Activated CD8-positive, alpha-beta memory T cell treated with anti-CD3 and anti-CD28 coated beads for 1 hour (primary cell): Measurements from ENCODE around the gene ZFHX2.
A peak's percentile ranks its signal among the peaks of the same experiment; 100 is the strongest.

ENCODE experiments used
- DNase-seq, 2 donors: peaks; one replicate each; pipeline ENCODE4 v3.0.0-alpha.2; 2020; ENCODE audit warnings: low read depth in 1 of 2; ENCODE audit errors: extremely low read depth in 1 of 2

Gene ZFHX2

GRCh38 chr14:23573384-23574015 is 21.9 kb upstream of the ZFHX2 start:
- no peak for DNase-seq

GRCh38 chr14:23572836-23573235 is 21.3 kb upstream of the ZFHX2 start:
- no peak for DNase-seq

- no peak for DNase-seq
These were observed 20.9 kb upstream of the ZFHX2 start for GRCh38 chr14:23572524-23572828.

- no peak for DNase-seq
These were observed 20.3 kb upstream of the ZFHX2 start for GRCh38 chr14:23571701-23572523.

GRCh38 chr14:23570806-23571483 is 19.4 kb upstream of the ZFHX2 start:
- DNase-seq: no peak

GRCh38 chr14:23569443-23570151 is 18.0 kb upstream of the ZFHX2 start:
- no peak for DNase-seq

- no peak for DNase-seq
These were observed 17.2 kb upstream of the ZFHX2 start for GRCh38 chr14:23568600-23569331.

GRCh38 chr14:23568021-23568599 is 16.5 kb upstream of the ZFHX2 start:
- no peak for DNase-seq

GRCh38 chr14:23567186-23568020 is 15.8 kb upstream of the ZFHX2 start, which contains the start of gene AP1G2:
AP1G2 (minus strand) TSS chr14:23567791; CDS start chr14:23567314, 477 bp downstream.
- DNase-seq: peak; percentile 62 to 75

- DNase-seq: no peak
These were observed 15.2 kb upstream of the ZFHX2 start for GRCh38 chr14:23566778-23567185.

GRCh38 chr14:23566112-23566777 is 14.7 kb upstream of the ZFHX2 start:
- no peak for DNase-seq

GRCh38 chr14:23565626-23566025 is 14.1 kb upstream of the ZFHX2 start:
- no peak for DNase-seq

- no peak for DNase-seq
These were observed 13.3 kb upstream of the ZFHX2 start for GRCh38 chr14:23564876-23565275.

GRCh38 chr14:23564181-23564812 is 12.7 kb upstream of the ZFHX2 start:
- no peak for DNase-seq

- no peak for DNase-seq
These were observed 12.1 kb upstream of the ZFHX2 start for GRCh38 chr14:23563473-23564180.

- peak in 1 of 2 donors; percentile 33 for DNase-seq
These were observed 11.4 kb upstream of the ZFHX2 start for GRCh38 chr14:23562822-23563472.
